NCI-H187 (cell line): Measurements from ENCODE around the gene VNN1.

Experiments used
- DNase-seq, 2 experiments: peaks; one replicate each; lab custom pipeline; 2025; lab: John Stamatoyannopoulos, UW

VNN1 gene

GRCh38 chr6:132713352-132714134, at the start of gene VNN1:
TSS of gene VNN1 (minus strand) at chr6:132714055. CDS start at chr6:132714035, 20 bp downstream.
- no peak for DNase-seq

- no peak for DNase-seq
These were observed 49.4 kb upstream of the VNN1 start for GRCh38 chr6:132763269-132763668.

GRCh38 chr6:132760256-132760655, 46.4 kb upstream of the VNN1 start:
- DNase-seq = no peak

- DNase-seq = no peak
These were observed 44.8 kb upstream of the VNN1 start for GRCh38 chr6:132758689-132759088.

GRCh38 chr6:132752255-132752654, 38.4 kb upstream of the VNN1 start:
- DNase-seq = no peak

GRCh38 chr6:132751828-132752227, 38.0 kb upstream of the VNN1 start:
- DNase-seq = no peak

- DNase-seq = no peak
These were observed 37.5 kb upstream of the VNN1 start for GRCh38 chr6:132751306-132751705.

GRCh38 chr6:132750455-132751248, 36.8 kb upstream of the VNN1 start:
- DNase-seq = no peak

GRCh38 chr6:132749111-132749510, 35.3 kb upstream of the VNN1 start:
- no peak for DNase-seq

- DNase-seq = no peak
These were observed 34.6 kb upstream of the VNN1 start for GRCh38 chr6:132748446-132748845.

- no peak for DNase-seq
These were observed 32.2 kb upstream of the VNN1 start for GRCh38 chr6:132746048-132746447.

GRCh38 chr6:132742495-132742894, 28.6 kb upstream of the VNN1 start:
- no peak for DNase-seq

GRCh38 chr6:132741281-132741680, 27.4 kb upstream of the VNN1 start:
- no peak for DNase-seq

- no peak for DNase-seq
These were observed 22.4 kb upstream of the VNN1 start for GRCh38 chr6:132736239-132736638.

- no peak for DNase-seq
These were observed 20.9 kb upstream of the VNN1 start for GRCh38 chr6:132734694-132735236.

GRCh38 chr6:132733814-132734213, 20.0 kb upstream of the VNN1 start:
- DNase-seq = no peak

- peak in 1 of 2 experiments; percentile 3 for DNase-seq
These were observed 19.4 kb upstream of the VNN1 start for GRCh38 chr6:132733283-132733682.

- no peak for DNase-seq
These were observed 17.2 kb upstream of the VNN1 start for GRCh38 chr6:132731086-132731485.

- DNase-seq = no peak
These were observed 16.7 kb upstream of the VNN1 start for GRCh38 chr6:132730560-132730959.

- no peak for DNase-seq
These were observed 14.8 kb upstream of the VNN1 start for GRCh38 chr6:132728616-132729015.

- DNase-seq = no peak
These were observed 12.7 kb upstream of the VNN1 start for GRCh38 chr6:132726608-132726975.

GRCh38 chr6:132725947-132726607, 12.2 kb upstream of the VNN1 start:
- no peak for DNase-seq

GRCh38 chr6:132725471-132725870, 11.6 kb upstream of the VNN1 start:
- DNase-seq = no peak
